ENCODE data around the gene RTL1.

RTL1 gene

GRCh38 chr14:100845341-100845740 lies 58.2 kb downstream of the RTL1 start:
- no peak for DNase-seq

GRCh38 chr14:100844846-100845245 lies 58.7 kb downstream of the RTL1 start:
- DNase-seq = no peak

GRCh38 chr14:100844421-100844820 lies 59.1 kb downstream of the RTL1 start:
- DNase-seq = no peak

GRCh38 chr14:100844082-100844408 lies 59.5 kb downstream of the RTL1 start:
- DNase-seq = no peak

GRCh38 chr14:100842799-100843198 lies 60.7 kb downstream of the RTL1 start:
- DNase-seq = no peak

- no peak for DNase-seq
Measured at GRCh38 chr14:100841761-100842403, 61.6 kb downstream of the RTL1 start.

GRCh38 chr14:100841066-100841760 lies 62.3 kb downstream of the RTL1 start:
- DNase-seq = no peak

GRCh38 chr14:100840286-100841065 lies 63.0 kb downstream of the RTL1 start:
- DNase-seq = no peak

- DNase-seq = no peak
Measured at GRCh38 chr14:100839681-100840111, 63.8 kb downstream of the RTL1 start.

GRCh38 chr14:100839315-100839585 lies 64.3 kb downstream of the RTL1 start:
- DNase-seq = no peak

- no peak for DNase-seq
Measured at GRCh38 chr14:100838493-100839314, 64.8 kb downstream of the RTL1 start.

- DNase-seq = no peak
Measured at GRCh38 chr14:100837805-100838350, 65.6 kb downstream of the RTL1 start.

- no peak for DNase-seq
Measured at GRCh38 chr14:100836941-100837804, 66.3 kb downstream of the RTL1 start.

GRCh38 chr14:100836311-100836805 lies 67.2 kb downstream of the RTL1 start:
- DNase-seq = no peak

GRCh38 chr14:100835548-100836310 lies 67.8 kb downstream of the RTL1 start:
- DNase-seq = no peak

GRCh38 chr14:100834794-100835547 lies 68.6 kb downstream of the RTL1 start:
- no peak for DNase-seq

- no peak for DNase-seq
Measured at GRCh38 chr14:100834082-100834793, 69.3 kb downstream of the RTL1 start.

GRCh38 chr14:100832311-100832960 lies 71.1 kb downstream of the RTL1 start:
- no peak for DNase-seq

- no peak for DNase-seq
Measured at GRCh38 chr14:100830681-100831080, 72.8 kb downstream of the RTL1 start.
